Epithelial cell of prostate (primary cell): ENCODE measurements around the gene SYDE2.
"Not testable (repeated sequence)": the region's sequence is repeated elsewhere in the genome, so short reads cannot be mapped to it uniquely, and the experiment has no call there.

ENCODE experiments used
- DNase-seq: peaks from one replicate; pipeline ENCODE4 v3.0.0-alpha.2; 2011; ENCODE audit warnings: low read depth, low spot score
- H3K27ac ChIP-seq: fragments of 450-650 bp; 2 replicates; pipeline ENCODE4 v1.5.1; 2017; ENCODE audit warnings: mild to moderate bottlenecking

Gene SYDE2

GRCh38 chr1:85200463-85201339 is at the start of gene SYDE2:
SYDE2 (minus strand) TSS chr1:85201016; CDS start chr1:85200996, 20 bp downstream.
- DNase-seq, result no peak
- peak within 1 kb of the TSS; percentile 66 for H3K27ac ChIP-seq

DNA sequence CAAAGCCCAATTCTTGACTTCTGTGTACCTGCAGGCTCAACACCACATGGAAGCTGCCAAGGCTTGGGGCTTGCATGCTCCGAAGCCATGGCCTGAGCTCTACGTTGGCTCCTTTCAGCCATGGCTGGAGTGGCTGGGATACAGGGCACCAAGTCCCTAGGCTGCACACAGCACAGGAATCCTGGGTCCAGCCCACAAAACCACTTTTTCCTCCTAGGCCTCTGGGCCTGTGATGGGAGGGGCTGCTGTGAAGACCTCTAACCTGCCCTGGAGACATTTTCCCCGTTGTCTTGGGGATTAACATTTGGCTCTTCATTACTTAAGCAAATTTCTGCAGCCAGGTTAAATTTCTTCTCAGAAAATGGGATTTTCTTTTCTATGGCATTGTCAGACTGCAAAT is 48.2 kb upstream of the SYDE2 start:
- DNase-seq, H3K27ac ChIP-seq: not testable (repeated sequence)

DNA sequence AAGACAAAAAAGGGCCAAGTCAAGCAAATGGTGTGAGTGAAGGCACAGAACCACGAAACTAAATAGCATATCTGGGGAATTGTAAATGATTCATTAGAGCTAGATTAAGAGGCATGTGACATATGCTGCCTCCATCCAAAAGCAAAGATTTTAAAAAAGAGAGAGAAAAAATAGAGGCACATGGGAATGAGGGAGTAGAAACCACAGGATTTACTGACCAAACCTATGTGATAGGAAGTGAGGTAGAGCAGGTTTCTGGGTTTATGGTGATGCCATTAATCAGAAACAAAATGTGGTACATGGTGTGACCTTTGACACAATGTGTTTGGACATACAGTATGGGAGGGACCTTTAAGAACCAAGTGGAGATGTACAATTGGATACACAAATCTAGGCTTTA is 45.1 kb upstream of the SYDE2 start:
- no peak for DNase-seq
- peak overlapping the region; percentile 63 for H3K27ac ChIP-seq

DNA sequence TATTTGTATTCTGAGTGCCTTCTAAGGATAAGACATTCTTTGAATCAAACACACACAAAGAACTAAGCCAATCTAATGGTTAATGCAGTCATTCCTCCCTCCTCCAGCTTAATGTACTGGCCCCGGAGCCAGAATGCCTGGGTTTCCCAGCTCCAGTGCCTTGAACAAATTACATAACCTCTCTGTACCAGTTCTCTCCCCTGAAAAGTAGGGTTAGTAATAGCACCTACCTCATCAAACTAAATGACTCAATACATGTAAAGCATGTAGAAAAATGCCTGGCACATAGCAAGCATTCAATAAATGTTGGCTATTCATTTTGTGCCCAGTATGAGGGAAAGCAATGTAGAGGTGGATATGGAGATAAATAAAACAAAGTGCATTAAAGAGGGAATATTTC is 44.6 kb upstream of the SYDE2 start:
- H3K27ac ChIP-seq, result peak overlapping the region; percentile 63
- DNase-seq, result peak; percentile 26

- peak overlapping the region; percentile 63 for H3K27ac ChIP-seq
- DNase-seq, result no peak
These were observed 43.6 kb upstream of the SYDE2 start for GRCh38 chr1:85244271-85245061.

DNA sequence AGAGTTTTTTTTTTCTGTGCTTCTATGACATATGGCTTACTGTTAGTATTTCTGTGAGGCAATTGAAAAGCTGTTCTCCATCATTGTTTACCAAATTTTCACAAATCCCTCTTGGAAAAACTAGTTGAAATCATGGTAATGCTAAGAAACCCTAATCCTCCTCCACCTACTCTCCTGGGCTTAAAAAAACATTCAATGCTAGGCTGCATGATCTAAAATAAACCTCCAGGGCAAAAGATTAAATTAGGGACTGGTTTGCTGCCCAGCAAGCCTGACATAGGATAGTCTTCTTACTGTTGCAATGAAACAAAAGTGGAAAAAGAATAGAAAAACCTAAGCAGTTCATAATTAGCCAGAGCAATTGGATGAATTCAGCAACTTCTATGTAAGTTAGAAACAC is 42.6 kb upstream of the SYDE2 start:
- DNase-seq, result no peak
- no peak overlapping the region for H3K27ac ChIP-seq

- DNase-seq, result no peak
- H3K27ac ChIP-seq, result no peak overlapping the region
These were observed 39.8 kb upstream of the SYDE2 start for GRCh38 chr1:85240643-85241042.

DNA sequence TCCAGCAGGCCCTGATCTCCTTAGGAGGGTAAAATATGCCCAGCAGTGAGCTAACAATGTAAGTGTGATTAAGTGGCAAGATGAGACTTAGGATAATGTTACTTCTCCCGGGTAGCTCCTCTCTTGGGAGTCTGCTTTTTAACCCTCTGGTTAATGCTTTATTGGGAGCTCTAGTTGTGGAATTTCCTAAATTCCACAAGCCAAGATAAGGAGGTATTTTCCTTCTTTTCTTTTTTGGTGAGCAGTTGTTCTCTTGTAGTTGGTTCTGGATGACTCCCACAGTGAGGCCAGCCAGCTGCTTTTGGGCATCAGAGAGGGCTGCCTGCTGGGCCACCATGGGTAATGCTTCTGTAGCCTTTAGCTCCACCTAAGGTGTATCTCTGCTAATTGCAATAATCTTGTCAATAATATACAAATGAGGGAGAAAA is 39.4 kb upstream of the SYDE2 start:
- no peak for DNase-seq

GRCh38 chr1:85237613-85238012 is 36.8 kb upstream of the SYDE2 start:
- no peak for DNase-seq
- no peak overlapping the region for H3K27ac ChIP-seq

More for the DNA sequence above, 39.4 kb upstream of the SYDE2 start:
- H3K27ac ChIP-seq, result no peak overlapping the region

- no peak for DNase-seq
- no peak overlapping the region for H3K27ac ChIP-seq
These were observed 29.6 kb upstream of the SYDE2 start for GRCh38 chr1:85230305-85230977.

GRCh38 chr1:85229574-85230097 is 28.8 kb upstream of the SYDE2 start:
- no peak for DNase-seq
- no peak overlapping the region for H3K27ac ChIP-seq

GRCh38 chr1:85228972-85229371 is 28.2 kb upstream of the SYDE2 start:
- no peak for DNase-seq

DNA sequence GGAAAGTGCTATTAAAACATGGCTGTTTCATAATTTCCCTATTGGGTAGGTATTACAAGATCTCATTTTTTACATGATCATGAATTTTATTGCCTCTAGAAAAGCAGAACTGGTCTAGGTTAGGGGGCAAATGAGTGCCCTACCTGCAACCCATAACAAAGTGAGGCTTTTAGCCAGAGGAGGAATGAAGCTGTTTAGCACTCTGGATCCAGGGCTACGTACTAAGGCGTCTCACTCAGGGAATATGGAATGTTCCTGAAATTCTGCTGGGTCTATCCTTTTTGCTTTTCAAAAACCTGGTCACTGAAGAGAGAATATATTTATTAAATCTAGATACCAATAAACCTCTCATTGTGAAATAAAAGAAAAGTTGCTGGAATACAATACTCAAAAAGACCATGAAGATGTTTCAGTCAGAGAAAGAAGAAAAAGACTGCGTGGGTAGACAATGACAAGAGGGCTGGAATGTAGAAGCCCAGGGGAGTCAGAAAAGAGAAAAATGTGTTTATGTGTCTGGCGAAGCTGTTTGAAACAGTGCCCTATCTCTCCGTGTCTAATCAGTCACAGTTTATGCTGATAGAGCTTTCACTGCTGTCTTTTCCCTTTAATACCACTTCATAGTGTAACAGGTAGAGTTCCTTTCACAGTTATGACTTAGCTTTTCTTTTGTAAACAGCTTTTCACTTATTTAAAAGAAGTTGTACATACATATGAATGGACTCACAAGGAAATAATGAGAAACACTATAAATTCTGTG is 25.0 kb upstream of the SYDE2 start:
- no peak for DNase-seq
- H3K27ac ChIP-seq, result peak overlapping the region; percentile 44

More at GRCh38 chr1:85228972-85229371, 28.2 kb upstream of the SYDE2 start:
- H3K27ac ChIP-seq, result no peak overlapping the region

DNA sequence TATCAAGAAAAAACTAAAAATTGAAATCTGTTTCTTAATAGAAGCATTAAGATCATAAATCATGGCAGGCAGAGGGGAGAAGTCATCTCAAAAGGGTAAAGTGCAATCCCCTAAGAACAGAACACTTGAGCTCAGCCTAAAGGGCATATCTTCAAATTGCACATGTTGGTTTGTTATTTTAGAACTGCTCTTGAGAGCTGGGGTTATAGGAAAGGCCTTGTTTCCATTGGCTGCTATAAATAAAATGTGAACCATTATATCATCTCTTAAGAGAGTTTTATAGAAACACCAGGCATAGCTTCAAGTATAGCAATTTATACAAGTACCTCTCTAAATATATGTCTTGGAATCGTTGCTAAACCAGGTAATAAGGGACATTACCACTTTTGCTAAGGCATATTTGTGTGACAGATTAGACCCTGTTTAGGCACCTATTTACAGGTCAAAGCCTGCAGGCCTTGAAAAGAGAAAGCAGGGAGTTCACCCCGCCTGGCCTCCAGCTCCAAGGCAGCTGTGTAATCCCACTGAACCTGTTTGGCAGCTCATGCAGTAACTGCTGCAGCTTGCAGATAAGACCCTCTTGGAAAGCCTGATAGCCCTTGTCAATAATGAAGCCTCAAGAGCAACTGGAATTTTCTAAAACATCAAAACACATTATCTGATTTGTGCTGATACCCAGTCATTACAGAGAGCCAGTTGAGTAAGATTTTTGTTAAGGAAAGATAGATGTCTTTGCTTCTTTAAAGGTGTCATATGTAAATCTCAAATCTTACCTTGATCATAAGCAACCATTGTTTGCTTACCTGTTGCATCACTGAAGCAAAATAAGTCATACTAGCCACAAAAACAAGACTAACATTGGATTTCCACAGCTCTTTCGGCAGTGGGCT is 24.2 kb upstream of the SYDE2 start:
- H3K27ac ChIP-seq, result peak overlapping the region; percentile 44
- peak; percentile 33 for DNase-seq

DNA sequence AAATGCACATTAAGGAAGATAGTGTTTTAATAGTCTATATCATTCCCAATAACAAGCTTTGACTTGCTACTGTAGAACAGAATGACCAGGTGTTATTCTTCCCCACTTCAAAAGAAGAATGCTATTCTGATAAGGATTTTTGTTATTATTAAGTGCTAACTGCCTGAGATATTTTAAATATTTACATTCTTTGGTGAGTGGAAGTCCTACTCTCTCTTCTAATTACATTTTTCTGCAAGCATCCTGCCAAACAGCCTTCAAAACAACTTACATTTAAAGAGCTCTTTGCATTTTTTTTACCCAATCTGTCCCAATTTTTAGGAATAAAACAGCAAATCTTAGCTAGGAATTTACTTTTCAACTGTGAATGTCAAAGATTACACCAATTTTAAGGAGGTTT is 23.5 kb upstream of the SYDE2 start:
- no peak for DNase-seq
- peak overlapping the region; percentile 44 for H3K27ac ChIP-seq

DNA sequence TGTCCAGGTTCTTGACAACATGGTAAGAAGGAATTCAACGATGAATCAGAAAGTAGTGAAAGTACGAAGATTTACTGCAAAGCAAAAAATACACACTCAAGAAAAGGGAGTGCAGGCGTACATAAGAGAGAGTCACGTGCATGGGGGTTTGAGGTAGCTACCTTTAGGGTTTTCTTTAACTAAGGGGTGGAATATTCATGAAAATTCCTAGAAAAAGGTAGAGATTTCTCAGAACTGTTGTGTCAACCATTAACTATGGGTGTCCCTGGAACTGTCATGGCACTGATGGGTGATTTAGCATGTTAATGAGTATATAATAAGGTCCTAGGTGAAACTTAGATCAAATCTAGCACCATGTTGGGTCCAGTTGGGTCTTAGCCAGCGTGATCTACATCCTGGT is 22.5 kb upstream of the SYDE2 start:
- no peak for DNase-seq
- H3K27ac ChIP-seq, result no peak overlapping the region

GRCh38 chr1:85220756-85221201 is 20.0 kb upstream of the SYDE2 start:
- no peak overlapping the region for H3K27ac ChIP-seq
- DNase-seq, result no peak

DNA sequence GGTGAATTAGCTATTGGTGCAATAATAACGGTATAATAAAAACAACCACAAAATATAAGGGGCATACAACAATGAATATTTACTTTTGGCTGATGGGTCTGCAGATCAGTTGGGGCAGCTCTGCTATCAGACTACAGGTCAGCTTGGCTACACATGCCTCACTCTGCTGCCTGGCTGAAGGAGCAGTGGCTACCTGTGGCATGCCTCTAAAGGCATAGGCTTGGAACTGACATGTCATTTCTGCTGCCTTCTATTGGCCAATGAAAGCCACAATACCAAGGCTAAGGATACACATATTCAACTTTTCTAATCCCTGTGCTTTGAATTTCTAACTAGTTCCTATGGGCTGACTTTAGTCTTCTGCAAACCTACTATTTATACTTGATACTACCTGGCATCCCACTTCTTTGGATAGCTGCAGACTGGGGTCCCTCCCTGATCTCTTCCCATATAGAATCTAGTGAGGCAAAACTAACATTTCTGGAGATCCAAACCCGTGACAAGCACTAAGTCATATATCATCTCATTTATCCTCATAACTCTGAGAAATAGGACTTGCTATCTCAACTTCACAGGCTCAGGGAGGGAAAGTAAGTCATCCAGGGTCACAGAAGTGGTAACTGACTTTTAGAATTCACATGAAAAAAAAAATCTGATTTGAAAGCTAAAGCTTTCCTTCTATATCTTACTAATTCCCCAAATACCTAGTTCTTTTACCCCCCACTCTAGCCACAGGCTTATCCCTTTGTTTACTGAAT is 19.2 kb upstream of the SYDE2 start:
- DNase-seq, result no peak
- no peak overlapping the region for H3K27ac ChIP-seq
